Hypothalamus (tissue), 51 donors: ENCODE measurements around the gene ATXN7L1.

Experiments used
- DNase-seq, 51 donors: peaks; one replicate each; lab custom pipeline; 2025; lab: John Stamatoyannopoulos, UW

Gene ATXN7L1

DNA sequence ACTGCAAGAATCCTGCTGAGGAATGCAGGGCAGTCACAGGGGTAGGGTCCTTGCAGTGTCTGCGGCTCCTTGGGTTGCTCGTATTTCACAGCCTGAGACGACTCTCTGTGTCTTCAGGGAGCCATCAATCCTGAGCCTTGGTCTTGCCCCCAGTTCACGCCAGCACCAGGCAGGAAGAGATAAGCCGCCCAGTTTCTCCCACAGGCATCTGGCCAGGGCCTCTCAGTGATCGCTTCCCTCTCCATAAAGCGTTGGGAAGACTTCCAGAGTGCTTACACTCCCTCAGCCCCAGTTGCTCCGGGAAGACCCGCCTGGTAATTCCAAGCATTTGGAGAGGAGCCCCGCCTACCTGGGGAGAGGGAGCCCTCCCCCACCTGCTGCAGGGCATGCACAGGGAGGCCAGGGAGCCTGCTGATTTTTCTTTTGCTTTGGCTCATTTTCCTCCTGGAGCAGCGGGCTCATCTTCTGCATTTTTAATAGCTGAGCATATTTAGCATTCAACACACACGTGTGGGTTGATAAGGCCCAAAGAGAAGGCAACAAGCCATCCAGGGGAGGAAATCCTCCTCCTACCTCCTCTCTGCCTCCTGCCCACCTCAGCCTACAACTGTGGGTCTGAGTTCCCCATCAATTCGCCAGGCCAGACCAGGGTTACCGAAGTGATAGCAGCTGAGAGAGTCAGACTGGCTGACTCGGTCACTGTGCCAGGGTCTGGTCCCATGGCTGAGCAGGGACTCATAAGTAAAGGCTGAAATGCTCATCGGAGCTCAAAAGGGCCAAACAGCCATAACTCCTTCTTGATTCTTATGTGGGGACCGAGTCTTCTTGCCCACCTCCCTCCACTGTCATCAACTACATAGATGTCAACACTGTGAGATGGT lies 220.7 kb downstream of the ATXN7L1 start:
- DNase-seq: no peak

- no peak for DNase-seq
These were observed 221.3 kb downstream of the ATXN7L1 start for GRCh38 chr7:105655067-105655466.

DNA sequence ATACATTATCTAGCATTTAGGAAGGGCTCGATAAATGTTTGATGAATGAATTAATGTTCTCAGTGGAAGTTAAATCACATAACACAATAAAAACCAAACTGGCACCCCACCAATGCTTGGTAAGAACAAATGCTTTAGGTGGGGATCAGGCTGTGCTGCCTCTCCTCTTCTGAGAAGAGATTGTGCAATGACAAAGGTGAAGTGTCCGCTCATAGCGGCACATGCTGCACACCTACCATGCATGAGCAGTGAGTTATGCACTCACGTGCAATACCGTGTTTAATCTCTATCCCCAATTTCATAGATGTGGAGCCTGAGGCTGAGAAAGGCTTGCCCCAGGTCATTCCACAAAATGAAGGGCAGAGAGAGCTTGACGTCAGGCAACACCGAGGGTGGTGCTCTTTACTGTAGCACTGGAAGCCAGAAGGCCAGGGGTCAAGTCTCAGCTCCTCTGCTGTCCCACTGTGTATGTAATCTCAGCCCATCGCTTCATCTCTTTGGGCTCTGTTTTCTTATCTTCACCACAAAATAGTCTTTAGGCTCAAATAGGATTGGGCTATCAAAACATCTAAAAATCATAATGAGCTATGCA lies 222.2 kb downstream of the ATXN7L1 start:
- no peak for DNase-seq

DNA sequence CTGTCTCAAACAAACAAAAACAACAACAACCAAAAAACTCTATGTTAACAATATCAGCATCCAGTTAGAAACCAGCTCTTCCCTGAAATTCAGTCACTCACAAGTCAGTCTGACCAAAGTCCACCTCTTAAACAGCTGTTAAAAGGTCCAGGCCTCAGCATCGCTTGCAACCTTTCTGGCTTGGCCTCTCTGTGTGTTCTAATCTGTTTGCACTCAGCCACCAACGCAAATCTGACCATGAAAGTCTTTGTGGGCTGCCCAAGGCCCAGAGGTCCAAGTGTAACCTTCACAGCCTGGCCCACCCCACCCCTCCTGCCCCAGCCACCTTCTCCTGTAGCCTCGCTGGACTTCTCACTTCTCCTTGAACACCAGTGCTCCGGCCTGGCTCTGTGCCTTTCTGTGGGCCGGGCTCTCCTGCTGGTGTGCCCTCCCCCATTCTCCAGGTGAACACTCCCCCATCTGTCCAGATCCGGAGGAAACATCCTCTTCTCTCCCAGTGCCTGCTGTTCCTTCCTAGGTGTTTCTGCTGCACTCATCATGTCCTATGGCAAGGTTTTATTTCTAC lies 222.9 kb downstream of the ATXN7L1 start:
- DNase-seq: no peak

GRCh38 chr7:105652359-105652993 lies 223.9 kb downstream of the ATXN7L1 start:
- DNase-seq: peak in 43 of 51 donors; percentile 20 to 82 (median 54)

DNA sequence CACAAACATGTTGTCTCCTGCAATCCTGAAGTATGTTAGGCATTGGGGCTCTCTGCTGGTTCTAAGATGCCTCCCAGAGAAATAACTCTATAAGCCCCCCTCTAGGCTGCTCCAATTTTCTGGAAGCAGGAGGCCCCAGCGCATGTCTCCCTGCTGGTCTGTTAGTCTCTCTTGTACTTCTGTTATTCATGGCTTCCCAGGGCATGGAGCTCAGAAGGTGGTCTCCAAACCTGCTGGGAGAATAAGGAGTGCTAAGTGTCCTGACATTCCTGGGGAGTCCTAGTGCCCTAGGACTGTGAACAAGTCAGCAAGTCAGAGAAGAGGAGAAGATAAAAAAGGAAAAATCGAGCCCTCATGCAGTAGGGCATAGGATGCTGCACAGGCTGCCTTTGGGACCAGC lies 224.6 kb downstream of the ATXN7L1 start:
- DNase-seq: no peak

DNA sequence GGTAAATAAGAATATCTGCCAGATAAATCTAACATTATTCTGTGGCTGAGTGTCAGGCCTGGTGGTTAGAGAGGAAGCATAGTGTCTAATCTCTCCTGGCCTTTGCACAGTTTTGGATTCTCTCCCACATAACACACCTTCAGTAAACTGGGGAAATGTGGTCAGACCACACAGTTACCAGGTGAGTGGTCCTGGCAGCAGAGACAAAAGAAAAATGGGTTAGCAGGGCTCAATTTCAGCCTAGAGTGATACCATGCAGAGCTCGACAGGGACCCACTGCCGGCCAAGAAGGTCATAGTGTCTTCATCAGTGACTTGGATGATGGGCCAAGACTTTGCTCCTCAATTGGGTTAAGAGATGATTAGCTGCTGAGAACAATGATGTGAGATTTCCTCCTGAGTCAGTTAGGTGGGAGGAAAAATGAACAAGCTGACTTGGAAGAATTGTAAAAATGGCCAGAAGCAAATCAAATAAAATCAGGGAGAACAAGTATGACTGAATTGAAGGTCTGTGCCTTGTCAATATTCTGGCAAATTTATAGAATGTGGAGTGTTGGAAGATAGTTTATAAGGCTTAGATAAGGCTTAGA lies 225.9 kb downstream of the ATXN7L1 start:
- DNase-seq: no peak

GRCh38 chr7:105649727-105650381 lies 226.5 kb downstream of the ATXN7L1 start:
- peak in 1 of 51 donors; percentile 31 for DNase-seq

GRCh38 chr7:105648561-105649401 lies 227.6 kb downstream of the ATXN7L1 start:
- DNase-seq: peak in 1 of 51 donors; percentile 56

GRCh38 chr7:105647591-105647990 lies 228.8 kb downstream of the ATXN7L1 start:
- DNase-seq: no peak

- no peak for DNase-seq
These were observed 231.5 kb downstream of the ATXN7L1 start for GRCh38 chr7:105644937-105645336.

DNA sequence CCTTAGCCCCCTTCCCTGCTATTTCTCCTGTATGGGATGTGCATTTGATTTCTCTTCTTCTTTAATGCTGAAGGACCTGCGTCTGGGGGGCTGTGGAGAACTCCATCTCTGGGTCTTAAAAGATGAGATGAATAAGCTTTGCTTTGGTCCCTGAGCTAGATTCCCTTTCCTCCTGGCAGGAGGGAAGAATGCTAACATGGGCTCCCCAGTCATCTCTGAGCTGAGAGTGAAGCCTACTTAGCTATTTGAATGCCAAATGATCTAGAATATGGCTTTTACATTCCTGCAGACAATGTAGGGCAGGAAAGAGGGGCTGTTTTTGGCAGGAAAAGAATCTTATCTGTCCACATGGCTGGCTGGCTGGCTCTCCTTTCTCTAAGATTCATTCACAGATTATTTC lies 232.5 kb downstream of the ATXN7L1 start:
- no peak for DNase-seq

- DNase-seq: peak in 18 of 51 donors; percentile 10 to 54 (median 26)
These were observed 233.0 kb downstream of the ATXN7L1 start for GRCh38 chr7:105643384-105643783.

DNA sequence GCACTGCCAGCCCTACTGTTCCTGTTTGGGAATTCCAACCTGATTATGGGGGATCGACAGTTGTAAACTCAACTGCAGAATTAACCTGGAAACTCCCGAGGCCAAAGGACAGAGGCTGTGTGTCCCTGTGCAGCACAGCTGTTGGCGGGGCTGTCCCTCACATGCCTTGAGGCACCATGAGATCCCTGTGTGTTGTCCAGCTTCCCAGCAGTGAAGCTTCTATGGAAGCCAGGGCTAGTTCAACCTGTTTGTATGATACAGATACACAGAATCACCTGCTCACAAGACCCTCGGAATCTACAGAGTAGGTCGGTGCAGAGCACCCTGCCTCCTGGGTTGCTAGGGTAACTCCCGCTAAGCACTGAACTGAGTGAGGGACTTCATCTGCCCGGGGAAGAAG lies 234.1 kb downstream of the ATXN7L1 start:
- DNase-seq: no peak

DNA sequence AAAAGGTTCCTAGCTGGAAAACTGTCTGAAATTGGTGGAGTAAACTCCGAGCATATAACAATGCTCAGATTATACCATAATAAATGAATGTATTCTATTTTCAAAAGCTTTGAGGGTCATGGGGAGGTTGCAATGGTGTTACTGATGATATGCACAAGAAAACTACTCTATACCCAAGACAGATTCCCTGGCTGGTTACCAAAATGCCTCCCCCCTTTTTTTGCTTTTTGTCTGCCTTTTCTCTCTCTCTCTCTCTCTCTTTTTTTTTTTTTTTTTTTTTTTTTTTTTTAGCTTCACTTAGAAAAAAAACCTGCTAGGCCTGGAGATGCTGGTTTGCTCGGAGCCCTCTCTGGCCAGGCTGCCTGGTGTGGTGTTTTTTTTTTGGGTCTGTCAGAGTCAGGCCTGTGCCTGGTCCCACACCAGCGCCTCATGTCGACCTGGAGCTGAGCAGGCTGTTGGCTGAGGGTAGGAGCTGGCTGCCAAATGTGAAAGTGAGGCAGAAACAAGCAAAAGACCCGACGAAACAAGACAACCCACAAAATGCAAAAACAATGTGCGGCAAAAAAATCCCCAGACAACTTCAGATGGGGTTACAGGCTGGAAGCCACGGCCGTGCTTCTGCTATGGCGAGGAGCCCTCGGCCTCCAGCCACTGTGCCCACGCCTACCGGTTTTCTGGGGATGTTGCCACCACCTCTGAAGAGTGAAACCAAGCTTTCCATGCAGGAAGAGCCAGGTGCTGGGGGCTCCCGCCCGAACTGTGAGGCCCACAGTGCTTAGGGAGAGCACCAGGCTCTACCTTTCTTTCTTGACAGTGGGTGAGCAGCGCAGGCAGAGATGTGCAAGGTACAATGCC lies 235.2 kb downstream of the ATXN7L1 start:
- DNase-seq: peak in 13 of 51 donors; percentile 15 to 47 (median 26)

DNA sequence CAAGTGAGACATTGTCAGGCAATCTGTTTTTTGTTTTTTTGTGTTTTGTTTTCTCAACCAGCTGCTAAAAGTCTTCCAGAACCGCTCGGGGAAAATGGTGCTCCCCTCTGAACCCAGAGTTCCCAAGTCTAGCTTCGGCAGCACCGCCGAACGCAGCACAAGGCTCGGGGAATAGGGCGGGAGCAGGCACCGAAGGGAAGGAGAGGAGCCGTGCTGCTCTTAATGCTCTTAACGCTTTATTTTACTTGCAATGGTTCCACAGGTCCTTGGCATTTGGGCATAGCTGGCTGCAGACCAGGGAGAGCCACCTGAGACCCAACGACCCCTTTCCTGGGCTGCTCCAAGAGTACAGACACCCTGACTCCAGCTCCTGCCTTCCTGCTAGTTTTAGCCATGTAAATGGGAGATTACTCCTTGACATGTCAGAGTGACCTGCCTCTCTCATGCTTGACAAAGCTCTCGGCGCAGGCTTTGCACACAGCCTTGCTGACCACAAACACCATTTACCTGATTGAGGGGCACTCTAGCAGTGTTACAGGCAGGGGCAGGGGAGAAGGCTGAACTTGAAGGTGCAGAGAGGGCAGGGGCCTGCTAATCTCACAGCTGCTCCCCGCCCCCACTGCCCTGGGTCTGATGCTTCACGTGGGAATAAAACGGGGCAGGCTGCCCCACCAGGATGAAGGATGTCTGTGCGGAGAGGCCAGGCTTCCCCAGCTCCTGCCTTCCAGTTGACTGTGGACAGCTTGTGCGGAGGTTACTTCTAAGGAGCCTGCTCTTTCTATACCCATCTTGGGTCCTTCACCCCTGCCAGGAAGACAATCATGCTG lies 236.5 kb downstream of the ATXN7L1 start:
- DNase-seq: peak in 1 of 51 donors; percentile 26

GRCh38 chr7:105638902-105639495 lies 237.4 kb downstream of the ATXN7L1 start:
- DNase-seq: peak in 2 of 51 donors; percentile 17 to 45
